Right lobe of liver (tissue), 4 donors: ENCODE measurements around the gene C2orf76.

ENCODE experiments used
- CTCF ChIP-seq, 4 donors: fragments of 200-600 bp in 3 of 4; fragments of 450-650 bp in 1 of 4; IDR thresholded peaks; one replicate each; pipeline versions ENCODE4 v1.5.1 to v1.8.0; 2016 to 2022; ENCODE audit warnings: antibody characterized with exemption in 4 of 4, mild to moderate bottlenecking in 2 of 4
- POLR2A ChIP-seq: fragments of 450-650 bp; IDR thresholded peaks from one replicate; pipeline ENCODE4 v1.6.1; 2017; ENCODE audit warnings: antibody characterized with exemption, mild to moderate bottlenecking
- donor health status: DM: no; HTN: no; CAD: no.
- donor health status: DM: no; HTN: no; CAD: no.
- donor health status: DM: no; HTN: yes; CAD: no.

DNA sequence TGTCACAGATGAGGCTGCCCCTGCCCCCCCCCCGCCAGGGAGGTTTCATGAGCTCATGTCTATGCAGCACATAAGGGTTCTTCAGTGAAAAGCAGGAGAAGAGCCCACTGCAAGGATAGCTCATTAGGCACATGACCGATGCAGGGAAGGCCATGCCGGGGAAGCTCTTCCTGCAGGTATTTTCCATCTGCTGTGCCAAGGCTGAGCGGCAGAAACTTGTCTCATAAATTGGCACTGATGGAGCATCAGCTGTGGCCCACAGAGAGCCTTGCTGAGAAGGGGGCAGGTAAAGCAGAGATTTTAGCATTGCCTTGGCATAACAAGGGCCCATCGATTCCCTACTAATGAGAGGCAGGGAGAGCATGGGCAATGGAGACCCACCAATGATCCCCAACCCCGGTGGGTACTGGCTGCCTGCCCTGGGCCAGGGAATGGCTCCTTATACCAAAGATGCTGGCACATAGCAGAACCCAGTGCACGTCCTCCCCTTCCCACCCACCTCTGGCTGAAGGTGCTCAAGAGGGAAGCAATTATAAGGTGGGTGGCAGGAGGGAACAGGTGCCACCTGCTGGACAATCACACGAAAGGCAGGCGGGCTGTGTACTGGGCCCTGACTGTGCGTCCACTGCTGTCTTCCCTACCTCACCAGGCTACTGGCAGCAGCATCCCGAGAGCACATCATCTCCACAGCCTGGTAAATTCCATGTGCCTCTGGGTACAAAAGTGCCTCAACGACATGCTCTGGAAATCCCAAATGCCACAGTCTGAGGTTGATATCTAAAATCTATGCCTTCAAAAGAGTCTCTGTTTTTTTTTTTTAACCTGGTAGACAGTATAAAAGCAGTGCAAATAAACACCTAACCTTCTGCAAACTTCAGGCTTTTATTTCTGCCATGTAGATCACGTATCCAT, 101.6 kb downstream of the C2orf76 start:
- peak; percentile 71 to 85 (median 74) for TF ChIP-seq CTCF (IDR thresholded peaks at IDR 0.05)
- TF ChIP-seq POLR2A, result no peak
